LNCaP clone FGC (cell line): ENCODE results near the gene PKP3.

Experiments
- DNase-seq: peaks from one replicate; pipeline ENCODE4 v3.0.0-alpha.2; 2011; ENCODE audit warnings: low read depth
- H3K4me3 ChIP-seq: 2 replicates; pipeline ENCODE4 v1.5.1; 2011; ENCODE audit warnings: mild to moderate bottlenecking, low read depth, low read length, control low read depth
- CTCF ChIP-seq: IDR thresholded peaks from 2 replicates; pipeline ENCODE4 v1.5.1; 2012; ENCODE audit warnings: mild to moderate bottlenecking; ENCODE audit not compliant: control insufficient read depth, insufficient read depth; ENCODE audit errors: extremely low read depth

Gene PKP3

GRCh38 chr11:443542-444199 lies 49.7 kb downstream of the PKP3 start:
- no peak overlapping the region for H3K4me3 ChIP-seq
- no peak for DNase-seq
- no peak for TF ChIP-seq CTCF

- no peak for DNase-seq
- no peak for TF ChIP-seq CTCF
- no peak overlapping the region for H3K4me3 ChIP-seq
These were observed 50.6 kb downstream of the PKP3 start for GRCh38 chr11:444396-445144.

- H3K4me3 ChIP-seq, result no peak overlapping the region
- TF ChIP-seq CTCF, result no peak
- DNase-seq, result no peak
These were observed 52.0 kb downstream of the PKP3 start for GRCh38 chr11:445765-446588.

GRCh38 chr11:446891-447290 lies 52.9 kb downstream of the PKP3 start:
- H3K4me3 ChIP-seq, result no peak overlapping the region
- DNase-seq, result no peak
- no peak for TF ChIP-seq CTCF

GRCh38 chr11:447923-448731 lies 54.1 kb downstream of the PKP3 start:
- peak; percentile 83 for TF ChIP-seq CTCF

GRCh38 chr11:449889-450808 lies 56.1 kb downstream of the PKP3 start, which contains the start of gene PTDSS2:
PTDSS2 (plus strand) TSS chr11:450279; CDS start chr11:450456, 177 bp downstream.
- H3K4me3 ChIP-seq, result peak within 1 kb of the TSS; percentile 88
- no peak for TF ChIP-seq CTCF

More at GRCh38 chr11:447923-448731, 54.1 kb downstream of the PKP3 start:
- DNase-seq, result peak; percentile 65
- H3K4me3 ChIP-seq, result peak overlapping the region; percentile 67

More at GRCh38 chr11:449889-450808, 56.1 kb downstream of the PKP3 start, which contains the start of gene PTDSS2:
- peak; percentile 87 for DNase-seq
